LNCaP clone FGC (cell line): ENCODE results near the gene MATK.

Experiments used
- DNase-seq: peaks from one replicate; pipeline ENCODE4 v3.0.0-alpha.2; 2011; ENCODE audit warnings: low read depth
- H3K4me3 ChIP-seq: 2 replicates; pipeline ENCODE4 v1.5.1; 2011; ENCODE audit warnings: mild to moderate bottlenecking, low read depth, low read length, control low read depth
- CTCF ChIP-seq: IDR thresholded peaks from 2 replicates; pipeline ENCODE4 v1.5.1; 2012; ENCODE audit warnings: mild to moderate bottlenecking; ENCODE audit not compliant: control insufficient read depth, insufficient read depth; ENCODE audit errors: extremely low read depth

Gene MATK

GRCh38 chr19:3807574-3808354 lies 21.6 kb upstream of the MATK start:
- DNase-seq = no peak
- H3K4me3 ChIP-seq = no peak overlapping the region
- no peak for TF ChIP-seq CTCF

DNA sequence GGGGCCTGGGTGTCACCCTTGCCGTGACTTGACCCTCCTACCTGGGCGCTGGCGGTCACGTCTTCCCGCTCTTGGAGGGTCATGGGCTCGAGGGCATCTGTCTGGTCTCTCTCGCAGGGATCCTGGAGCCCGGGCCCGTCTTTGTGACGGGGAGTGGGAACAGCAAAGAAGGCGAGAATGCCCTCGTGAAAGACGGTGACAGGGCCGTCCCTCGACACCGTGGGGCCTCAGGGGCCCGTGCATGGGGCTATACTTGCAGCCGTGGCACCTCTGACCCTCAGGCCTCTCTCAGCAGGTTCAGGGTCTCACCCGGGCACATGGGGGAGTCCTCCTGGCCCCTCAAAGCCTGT lies 20.9 kb upstream of the MATK start:
- no peak for DNase-seq
- TF ChIP-seq CTCF = no peak
- H3K4me3 ChIP-seq = no peak overlapping the region

DNA sequence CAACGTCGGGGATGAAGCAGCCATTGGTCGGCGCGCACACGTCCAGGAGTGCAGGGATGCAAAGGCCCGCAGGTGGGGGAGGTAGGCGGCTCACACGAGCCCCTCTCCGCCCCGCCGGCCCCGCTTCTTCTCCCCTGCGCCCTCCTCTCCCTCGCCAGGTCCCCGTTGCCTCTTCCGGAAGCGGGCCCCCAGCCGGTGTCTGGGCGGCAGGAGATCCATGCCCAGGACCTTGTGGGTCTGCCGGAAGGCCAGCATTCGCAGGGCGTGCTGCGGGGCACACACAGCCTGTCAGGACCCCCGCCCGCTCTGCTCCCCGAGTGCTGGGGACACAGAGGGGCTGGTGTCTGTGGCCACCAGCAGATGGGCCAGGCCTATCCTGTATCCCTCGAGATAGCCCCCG lies 19.7 kb upstream of the MATK start:
- TF ChIP-seq CTCF = no peak
- DNase-seq = no peak

DNA sequence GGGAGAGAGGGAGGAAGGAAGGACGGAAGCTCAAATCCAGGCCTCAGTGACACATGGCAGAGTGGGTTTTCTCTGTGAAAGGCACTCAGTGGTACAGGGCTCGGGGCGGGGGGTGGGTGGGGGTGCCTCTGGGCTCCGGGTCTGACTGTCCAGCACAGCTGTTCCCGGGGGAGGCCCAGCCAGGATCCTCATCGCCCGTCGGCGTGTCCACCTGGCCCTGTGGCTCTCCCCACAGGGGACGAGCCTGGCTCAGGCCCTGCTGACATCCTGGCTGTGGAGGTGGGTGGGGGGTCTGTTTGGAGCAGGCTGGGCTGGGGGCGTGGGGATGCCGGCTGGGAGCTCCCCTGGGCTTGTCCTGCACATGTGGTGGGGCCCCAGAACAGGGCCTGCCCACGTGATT lies 18.2 kb upstream of the MATK start:
- H3K4me3 ChIP-seq = no peak overlapping the region
- TF ChIP-seq CTCF = no peak
- DNase-seq = no peak

More for the DNA sequence above, 19.7 kb upstream of the MATK start:
- H3K4me3 ChIP-seq = no peak overlapping the region

DNA sequence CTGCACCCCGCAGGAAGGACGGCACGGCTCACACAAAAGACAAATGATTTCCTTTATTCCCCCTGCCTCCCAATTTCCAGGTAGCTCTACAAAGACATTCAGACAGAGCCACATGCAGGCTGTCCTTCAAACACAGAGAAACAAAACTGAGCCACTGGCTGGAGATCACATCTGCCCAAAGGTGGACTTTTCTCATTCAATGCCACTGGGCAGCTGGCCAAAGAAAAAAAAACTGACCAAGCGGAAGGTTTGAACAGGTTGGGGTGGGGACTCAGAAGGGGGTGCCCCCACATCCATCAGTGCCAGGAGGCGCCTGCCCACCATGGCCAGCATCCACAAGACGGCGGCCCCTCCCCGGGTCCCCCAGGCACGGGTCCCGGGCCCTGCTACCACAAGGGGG lies 17.8 kb upstream of the MATK start:
- DNase-seq = no peak
- H3K4me3 ChIP-seq = no peak overlapping the region
- no peak for TF ChIP-seq CTCF

DNA sequence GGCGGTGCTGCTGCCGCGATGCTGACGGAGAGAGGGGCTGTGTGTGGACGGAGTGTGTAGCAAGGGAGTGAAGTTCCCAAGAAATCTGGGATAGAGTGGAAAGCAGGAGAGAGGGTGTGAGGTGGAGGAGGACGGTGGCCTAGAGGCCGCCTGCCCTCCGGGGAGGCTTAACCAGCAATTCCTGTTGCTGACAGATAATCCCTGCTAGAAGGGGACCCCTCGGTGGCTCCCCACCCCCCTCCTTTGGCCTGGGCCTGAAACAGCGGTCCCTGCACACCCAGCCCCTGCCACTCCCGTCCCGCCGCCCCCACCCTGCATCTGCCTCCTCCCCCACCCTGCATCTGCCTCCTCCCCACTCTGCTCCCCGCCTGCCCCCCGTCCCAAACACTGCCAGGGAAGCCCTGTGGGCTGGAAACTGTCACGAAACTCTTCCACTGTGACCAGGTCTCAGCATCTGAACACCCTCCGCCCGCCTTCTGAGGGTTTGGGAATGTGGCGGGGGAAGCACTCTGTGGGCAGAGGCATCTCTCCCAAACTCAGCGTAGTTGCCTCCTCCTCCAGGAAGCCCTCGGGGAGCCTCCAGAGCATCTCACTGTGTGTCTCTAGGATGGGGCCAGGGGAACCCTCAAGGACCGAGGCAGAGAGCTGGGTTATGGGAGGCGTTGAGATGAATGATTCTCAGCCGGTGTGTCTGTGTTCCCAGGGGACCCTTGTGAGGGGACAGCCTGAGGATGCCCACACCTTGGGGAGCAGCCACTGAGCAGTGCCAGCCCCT lies 17.1 kb upstream of the MATK start:
- no peak for TF ChIP-seq CTCF
- no peak for DNase-seq
- H3K4me3 ChIP-seq = no peak overlapping the region
